MM.1S (cell line): ENCODE results near the gene VSIG2.

Source experiments
- DNase-seq: peaks from one replicate; pipeline ENCODE4 v3.0.0-alpha.2; 2015
- H2AFZ ChIP-seq: fragments of 300-600 bp; sonication (generic); 2 replicates; pipeline ENCODE4 v1.6.0; 2016; ENCODE audit warnings: antibody characterized with exemption, low read length
- H3F3A ChIP-seq: fragments of 300-600 bp; sonication (generic); 2 replicates; pipeline ENCODE4 v1.6.1; 2016; ENCODE audit warnings: mild to moderate bottlenecking, antibody characterized with exemption, low read length, moderate library complexity, mixed read lengths; ENCODE audit not compliant: insufficient read depth
- H3K27ac ChIP-seq: fragments of 300-600 bp; sonication (generic); 2 replicates; pipeline ENCODE4 v1.5.1; 2016; ENCODE audit warnings: mild to moderate bottlenecking, low read length
- H3K27me3 ChIP-seq: fragments of 300-600 bp; sonication (generic); replicated peaks from 2 replicates; pipeline ENCODE4 v1.6.0; 2016; ENCODE audit warnings: low read length; ENCODE audit not compliant: insufficient read depth
- H3K36me3 ChIP-seq: fragments of 300-600 bp; sonication (generic); replicated peaks from 2 replicates; pipeline ENCODE4 v1.6.1; 2016; ENCODE audit warnings: mild to moderate bottlenecking, low read length, mixed read lengths; ENCODE audit not compliant: insufficient read depth
- H3K4me1 ChIP-seq: fragments of 300-600 bp; sonication (generic); 2 replicates; pipeline ENCODE4 v1.6.1; 2016; ENCODE audit warnings: low read length, mixed read lengths
- H3K4me2 ChIP-seq: fragments of 300-600 bp; sonication (generic); 2 replicates; pipeline ENCODE4 v1.6.0; 2016; ENCODE audit warnings: low read depth, low read length
- H3K4me3 ChIP-seq: fragments of 300-600 bp; sonication (generic); 2 replicates; pipeline ENCODE4 v1.5.1; 2016; ENCODE audit warnings: low read length, mixed read lengths
- H3K79me2 ChIP-seq: fragments of 300-600 bp; sonication (generic); 2 replicates; pipeline ENCODE4 v1.6.1; 2016; ENCODE audit warnings: mixed run types, low read length, mixed read lengths
- H3K9ac ChIP-seq: fragments of 300-600 bp; sonication (generic); 2 replicates; pipeline ENCODE4 v1.6.1; 2016; ENCODE audit warnings: low read length, mixed read lengths
- H3K9me2 ChIP-seq: fragments of 300-600 bp; sonication (generic); replicated peaks from 2 replicates; pipeline ENCODE4 v1.6.1; 2016; ENCODE audit warnings: mild to moderate bottlenecking, low read length, mixed read lengths; ENCODE audit not compliant: insufficient read depth
- H3K9me3 ChIP-seq: fragments of 300-600 bp; sonication (generic); replicated peaks from 2 replicates; pipeline ENCODE4 v1.6.1; 2016; ENCODE audit warnings: mild to moderate bottlenecking, low read length, mixed read lengths; ENCODE audit not compliant: insufficient read depth
- H4K20me1 ChIP-seq: fragments of 300-600 bp; sonication (generic); 2 replicates; pipeline ENCODE4 v1.6.1; 2016; ENCODE audit warnings: mild to moderate bottlenecking, low read length, moderate library complexity, mixed read lengths; ENCODE audit not compliant: insufficient read depth
- EZH2 ChIP-seq: fragments of 300-600 bp; sonication (generic); optimal IDR thresholded peaks from 2 replicates; pipeline ENCODE3; 2017; ENCODE audit warnings: low read depth, mild to moderate bottlenecking, antibody characterized with exemption, low read length, mixed read lengths
- EZH2phosphoT487 ChIP-seq: fragments of 300-600 bp; sonication (generic); IDR thresholded peaks from 2 replicates; pipeline ENCODE4 v1.6.1; 2018; ENCODE audit warnings: antibody characterized with exemption, low read length
- TF ChIP-seq, protein P1 (sequence below): fragments of 300-600 bp; sonication (generic); IDR thresholded peaks from 2 replicates; pipeline ENCODE4 v1.5.1; 2016; ENCODE audit warnings: antibody characterized with exemption, low read length, mixed read lengths

VSIG2 gene

DNA sequence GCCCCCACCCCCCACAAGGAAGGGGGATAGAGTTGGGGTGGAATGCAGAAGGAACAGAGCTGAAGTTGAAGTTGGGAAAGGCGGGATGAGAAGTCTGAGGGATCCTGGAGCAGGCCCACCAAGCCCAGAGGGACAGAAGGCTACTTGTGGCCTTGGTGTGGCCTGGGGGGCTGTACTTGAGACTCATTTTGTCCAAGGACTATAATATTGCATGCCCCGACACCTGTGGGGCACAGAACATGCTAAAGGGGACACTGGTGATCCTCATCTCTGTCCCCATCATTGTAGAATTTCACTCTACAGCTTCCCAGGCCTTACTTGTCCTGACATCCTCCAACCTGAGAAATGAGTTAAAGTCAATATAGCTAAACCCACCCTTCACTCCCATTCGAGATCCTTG, 8.8 kb upstream of the VSIG2 start:
- Histone ChIP-seq H3K4me3 (peak overlapping the region; percentile 74), H3K27me3 (no peaks in the 10 kb centered on the region), H3K4me2 (peak overlapping the region; percentile 90), H3K79me2 (peaks cover 32% of the 10 kb centered on the region), H3K9ac (peak overlapping the region; percentile 50; the same call in 1 of the 2 replicates), H3K36me3 (no peaks in the 10 kb centered on the region), H4K20me1 (no peaks in the 10 kb centered on the region), H3K4me1 (peaks cover 22% of the 10 kb centered on the region), H3K9me2 (no peaks in the 10 kb centered on the region), H2AFZ (no peak overlapping the region), H3K9me3 (no peaks in the 10 kb centered on the region), H3F3A (peaks cover 25% of the 10 kb centered on the region), H3K27ac (peak overlapping the region; percentile 52; the same call in 1 of the 2 replicates)
- DNase-seq = no peak
- TF ChIP-seq EZH2phosphoT487 (no peak), EZH2 (no peak)
- TF ChIP-seq, protein P1, sequence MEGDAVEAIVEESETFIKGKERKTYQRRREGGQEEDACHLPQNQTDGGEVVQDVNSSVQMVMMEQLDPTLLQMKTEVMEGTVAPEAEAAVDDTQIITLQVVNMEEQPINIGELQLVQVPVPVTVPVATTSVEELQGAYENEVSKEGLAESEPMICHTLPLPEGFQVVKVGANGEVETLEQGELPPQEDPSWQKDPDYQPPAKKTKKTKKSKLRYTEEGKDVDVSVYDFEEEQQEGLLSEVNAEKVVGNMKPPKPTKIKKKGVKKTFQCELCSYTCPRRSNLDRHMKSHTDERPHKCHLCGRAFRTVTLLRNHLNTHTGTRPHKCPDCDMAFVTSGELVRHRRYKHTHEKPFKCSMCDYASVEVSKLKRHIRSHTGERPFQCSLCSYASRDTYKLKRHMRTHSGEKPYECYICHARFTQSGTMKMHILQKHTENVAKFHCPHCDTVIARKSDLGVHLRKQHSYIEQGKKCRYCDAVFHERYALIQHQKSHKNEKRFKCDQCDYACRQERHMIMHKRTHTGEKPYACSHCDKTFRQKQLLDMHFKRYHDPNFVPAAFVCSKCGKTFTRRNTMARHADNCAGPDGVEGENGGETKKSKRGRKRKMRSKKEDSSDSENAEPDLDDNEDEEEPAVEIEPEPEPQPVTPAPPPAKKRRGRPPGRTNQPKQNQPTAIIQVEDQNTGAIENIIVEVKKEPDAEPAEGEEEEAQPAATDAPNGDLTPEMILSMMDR = no peak

DNA sequence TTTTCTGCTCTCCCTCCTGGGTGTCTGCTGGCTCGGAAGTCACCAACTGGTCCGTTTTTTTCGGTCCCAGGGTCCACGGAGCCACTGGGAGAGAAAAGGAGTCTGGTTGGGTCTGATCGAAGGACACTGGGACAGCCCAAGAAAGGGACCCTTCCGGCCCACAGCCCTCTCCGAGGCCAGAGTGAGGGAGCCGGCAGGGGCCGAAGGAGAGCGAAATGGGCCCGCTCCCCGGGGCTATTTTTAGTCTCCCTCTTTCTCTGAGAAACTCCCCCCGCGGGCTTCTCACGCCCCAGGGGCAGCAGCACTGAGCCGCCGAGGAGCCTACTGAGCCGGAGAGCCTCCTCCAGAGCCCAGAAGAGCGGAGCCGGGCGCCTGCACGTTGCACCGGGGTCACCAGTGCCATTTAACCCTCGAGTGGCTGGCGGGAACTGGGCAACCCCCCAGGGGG, 8.2 kb upstream of the VSIG2 start:
- no peaks in the 10 kb centered on the region for H3K27me3 ChIP-seq
- H3K4me3 ChIP-seq = peak overlapping the region; percentile 74
- H3K9ac ChIP-seq = peak overlapping the region; percentile 50; the same call in 1 of the 2 replicates

DNA sequence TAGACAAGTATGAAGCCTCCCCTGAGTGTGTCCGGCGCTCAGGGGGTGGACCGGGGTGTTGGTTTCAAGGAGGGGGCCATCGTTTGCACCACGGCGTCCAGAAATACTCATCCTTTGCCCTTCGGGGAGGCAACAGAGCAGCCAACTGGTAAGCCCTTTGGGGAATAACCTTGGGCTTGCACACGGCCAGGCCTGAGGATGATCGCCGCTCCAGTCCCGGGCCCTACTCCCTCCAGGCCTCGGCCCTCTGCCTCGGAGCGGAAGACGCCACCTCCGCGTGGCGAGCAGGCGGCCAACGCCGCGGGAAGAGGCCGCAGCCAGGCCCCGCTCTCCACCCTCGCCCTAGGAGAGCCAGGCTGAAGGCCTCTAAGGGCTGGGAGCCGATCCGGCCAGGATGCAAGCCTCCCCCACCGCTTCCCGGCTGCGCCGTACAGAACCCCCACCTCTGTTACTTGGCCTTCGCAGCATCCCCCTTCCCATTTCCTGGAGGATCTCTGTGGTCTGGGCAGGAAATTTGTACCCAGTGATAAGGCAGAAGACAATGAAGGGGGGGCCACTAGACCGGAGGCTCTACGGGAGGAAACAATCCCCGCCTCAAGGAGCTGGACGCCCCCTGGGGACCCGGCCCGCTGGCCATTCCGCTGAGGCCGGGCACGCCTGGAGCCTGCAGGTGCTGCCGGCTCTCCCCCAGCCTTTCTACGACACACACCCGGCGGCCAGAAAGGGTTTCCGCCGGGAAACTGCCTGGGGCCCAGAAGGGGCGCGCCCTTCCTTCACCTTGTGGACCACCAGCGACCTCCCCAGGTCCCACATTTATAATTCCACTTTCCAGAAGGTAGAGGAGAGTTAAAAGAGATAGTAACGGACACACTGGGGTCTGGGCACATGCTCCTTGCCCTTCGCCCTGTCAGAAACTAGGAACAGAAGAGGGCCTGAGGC, 7.5 kb upstream of the VSIG2 start:
- H3K27me3 ChIP-seq = no peaks in the 10 kb centered on the region
- peak overlapping the region; percentile 50; the same call in 1 of the 2 replicates for H3K9ac ChIP-seq
- H3K4me2 ChIP-seq = peak overlapping the region; percentile 90; the same call in 1 of the 2 replicates

More for the DNA sequence above, 8.2 kb upstream of the VSIG2 start:
- DNase-seq = peak; percentile 24
- H3K36me3 ChIP-seq = no peaks in the 10 kb centered on the region
- no peaks in the 10 kb centered on the region for H3K9me3 ChIP-seq
- H3F3A ChIP-seq = peaks cover 25% of the 10 kb centered on the region
- H3K27ac ChIP-seq = peak overlapping the region; percentile 52; the same call in 1 of the 2 replicates
- TF ChIP-seq EZH2phosphoT487 (no peak), EZH2 (no peak)
- TF ChIP-seq, protein P1 = no peak
- no peaks in the 10 kb centered on the region for H4K20me1 ChIP-seq
- H3K79me2 ChIP-seq = peaks cover 32% of the 10 kb centered on the region
- peaks cover 20% of the 10 kb centered on the region for H3K4me1 ChIP-seq
- H3K9me2 ChIP-seq = no peaks in the 10 kb centered on the region
- peak overlapping the region; percentile 90 for H3K4me2 ChIP-seq
- H2AFZ ChIP-seq = peak overlapping the region; percentile 54

More for the DNA sequence above, 7.5 kb upstream of the VSIG2 start:
- Histone ChIP-seq H3K9me2 (no peaks in the 10 kb centered on the region), H4K20me1 (no peaks in the 10 kb centered on the region), H3K4me1 (peaks cover 13% of the 10 kb centered on the region), H3K36me3 (no peaks in the 10 kb centered on the region), H3K27ac (peak overlapping the region; percentile 52; the same call in 1 of the 2 replicates), H3K79me2 (peaks cover 32% of the 10 kb centered on the region), H3K4me3 (peak overlapping the region; percentile 74; the same call in 1 of the 2 replicates), H3F3A (peaks cover 23% of the 10 kb centered on the region), H3K9me3 (no peaks in the 10 kb centered on the region), H2AFZ (peak overlapping the region; percentile 54)
- DNase-seq = no peak
- no peak for TF ChIP-seq EZH2
- TF ChIP-seq, protein P1 = no peak
- TF ChIP-seq EZH2phosphoT487 = no peak
